HUES64 (cell line): ENCODE measurements around the gene MED26.

Experiments
- H3K27ac ChIP-seq: 2 replicates; pipeline ENCODE4 v1.7.0; 2013; ENCODE audit warnings: low read depth, low read length, inconsistent platforms
- H3K27me3 ChIP-seq: 2 replicates; pipeline ENCODE4 v1.6.1; 2013; ENCODE audit warnings: mild to moderate bottlenecking, low read length; ENCODE audit not compliant: insufficient read depth
- H3K36me3 ChIP-seq: 2 replicates; pipeline ENCODE4 v1.6.1; 2013; ENCODE audit warnings: mild to moderate bottlenecking, low read length; ENCODE audit not compliant: insufficient read depth
- H3K4me1 ChIP-seq: 2 replicates; pipeline ENCODE4 v1.6.1; 2013; ENCODE audit warnings: mild to moderate bottlenecking, low read length, moderate library complexity; ENCODE audit not compliant: insufficient read depth
- H3K4me3 ChIP-seq: 2 replicates; pipeline ENCODE4 v1.5.1; 2013; ENCODE audit warnings: mild to moderate bottlenecking, low read length, moderate library complexity
- H3K9ac ChIP-seq: 2 replicates; pipeline ENCODE4 v1.6.1; 2013; ENCODE audit warnings: mild to moderate bottlenecking, low read depth, low read length
- H3K9me3 ChIP-seq: 2 replicates; pipeline ENCODE4 v1.6.1; 2013; ENCODE audit warnings: low read depth, low read length; ENCODE audit not compliant: insufficient read depth
- WGBS: fragments of 150-250, 120-280 bp; methylation state at CpG from one replicate; pipeline ENCODE4 v1.1.7; 2013; ENCODE audit warnings: missing lambda C conversion rate; 5-methylcytosine and 5-hydroxymethylcytosine counted together

Gene MED26

DNA sequence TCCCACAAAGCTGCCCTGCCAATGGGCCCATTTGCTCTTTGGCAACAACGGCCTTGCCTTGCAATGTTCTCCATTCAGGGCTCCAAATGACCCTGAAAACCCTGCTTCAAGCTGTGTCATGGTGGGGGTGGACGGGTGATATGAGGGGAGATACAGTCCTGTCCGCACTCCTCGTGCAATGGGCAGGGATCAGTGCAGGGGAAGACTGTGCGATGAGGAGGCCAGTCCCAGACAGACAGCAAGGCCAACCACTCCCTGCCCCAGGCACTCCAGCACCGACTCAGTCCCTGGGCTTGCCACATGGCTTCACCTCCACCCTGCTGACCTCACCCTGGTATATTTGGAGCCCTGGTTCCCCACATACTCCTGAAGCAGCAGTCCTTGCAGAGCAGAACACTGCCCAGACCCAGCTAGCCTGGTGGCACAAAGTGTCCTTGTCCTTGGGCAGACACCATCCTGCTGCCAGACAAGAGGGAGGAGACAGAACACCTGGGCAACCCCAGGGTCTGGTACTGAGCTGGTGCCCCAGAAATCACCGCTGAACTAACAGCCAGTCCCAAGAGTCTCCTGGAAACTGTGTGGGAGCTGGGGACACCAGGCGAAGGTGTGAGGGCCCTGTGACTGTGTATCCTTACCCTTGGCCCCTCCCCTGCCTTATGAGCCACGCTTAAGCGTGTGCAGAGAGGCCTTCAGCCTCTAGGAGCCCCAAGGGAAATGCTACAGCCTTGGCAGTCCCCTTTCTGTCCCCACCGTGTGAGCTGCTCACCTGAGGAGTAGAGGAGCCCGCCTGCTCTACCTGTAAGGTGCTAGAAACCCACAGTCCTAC, 46.6 kb downstream of the MED26 start:
- no peak overlapping the region for H3K4me3 ChIP-seq
- H3K36me3 ChIP-seq = peaks cover 20% of the 10 kb centered on the region
- no peaks in the 10 kb centered on the region for H3K27me3 ChIP-seq
- WGBS = 89% methylated on average over 12 of the region's 12 CpGs
- H3K4me1 ChIP-seq = peaks cover 19% of the 10 kb centered on the region
- no peak overlapping the region for H3K27ac ChIP-seq
- H3K9ac ChIP-seq = no peak overlapping the region
- no peaks in the 10 kb centered on the region for H3K9me3 ChIP-seq

DNA sequence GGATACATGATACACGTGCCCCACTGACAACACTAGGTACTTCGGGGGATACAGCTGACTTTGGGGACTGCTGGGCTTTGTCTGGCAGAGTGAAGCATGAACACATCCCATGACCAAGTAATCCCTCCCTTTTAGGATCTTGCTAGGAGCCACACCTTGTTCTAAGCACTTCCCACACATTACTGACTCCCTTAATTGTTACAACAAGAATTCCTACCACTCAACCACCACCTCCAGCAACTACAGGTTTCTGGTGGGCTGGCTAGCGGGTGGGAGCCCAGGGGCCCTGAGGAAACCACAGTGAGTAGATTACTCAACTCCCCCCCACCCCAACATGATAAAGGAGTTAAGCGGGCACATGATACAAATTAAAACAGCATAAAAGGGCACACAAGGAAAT, 48.6 kb downstream of the MED26 start:
- peaks cover 6% of the 10 kb centered on the region for H3K4me1 ChIP-seq
- WGBS = 92% methylated on average over 4 of the region's 4 CpGs
- H3K9ac ChIP-seq = no peak overlapping the region
- no peaks in the 10 kb centered on the region for H3K27me3 ChIP-seq
- no peak overlapping the region for H3K27ac ChIP-seq
- peaks cover 38% of the 10 kb centered on the region for H3K36me3 ChIP-seq
- no peaks in the 10 kb centered on the region for H3K9me3 ChIP-seq
- H3K4me3 ChIP-seq = no peak overlapping the region

- Histone ChIP-seq H3K4me3 (no peak overlapping the region), H3K9ac (no peak overlapping the region; the same call in 1 of the 2 replicates), H3K4me1 (peaks cover 6% of the 10 kb centered on the region; the same call in 1 of the 2 replicates), H3K27ac (no peak overlapping the region), H3K9me3 (no peaks in the 10 kb centered on the region), H3K36me3 (peaks cover 40% of the 10 kb centered on the region), H3K27me3 (no peaks in the 10 kb centered on the region)
- WGBS = 92% methylated on average over 17 of the region's 17 CpGs
Measured at GRCh38 chr19:16577531-16577985, 50.4 kb downstream of the MED26 start.

DNA sequence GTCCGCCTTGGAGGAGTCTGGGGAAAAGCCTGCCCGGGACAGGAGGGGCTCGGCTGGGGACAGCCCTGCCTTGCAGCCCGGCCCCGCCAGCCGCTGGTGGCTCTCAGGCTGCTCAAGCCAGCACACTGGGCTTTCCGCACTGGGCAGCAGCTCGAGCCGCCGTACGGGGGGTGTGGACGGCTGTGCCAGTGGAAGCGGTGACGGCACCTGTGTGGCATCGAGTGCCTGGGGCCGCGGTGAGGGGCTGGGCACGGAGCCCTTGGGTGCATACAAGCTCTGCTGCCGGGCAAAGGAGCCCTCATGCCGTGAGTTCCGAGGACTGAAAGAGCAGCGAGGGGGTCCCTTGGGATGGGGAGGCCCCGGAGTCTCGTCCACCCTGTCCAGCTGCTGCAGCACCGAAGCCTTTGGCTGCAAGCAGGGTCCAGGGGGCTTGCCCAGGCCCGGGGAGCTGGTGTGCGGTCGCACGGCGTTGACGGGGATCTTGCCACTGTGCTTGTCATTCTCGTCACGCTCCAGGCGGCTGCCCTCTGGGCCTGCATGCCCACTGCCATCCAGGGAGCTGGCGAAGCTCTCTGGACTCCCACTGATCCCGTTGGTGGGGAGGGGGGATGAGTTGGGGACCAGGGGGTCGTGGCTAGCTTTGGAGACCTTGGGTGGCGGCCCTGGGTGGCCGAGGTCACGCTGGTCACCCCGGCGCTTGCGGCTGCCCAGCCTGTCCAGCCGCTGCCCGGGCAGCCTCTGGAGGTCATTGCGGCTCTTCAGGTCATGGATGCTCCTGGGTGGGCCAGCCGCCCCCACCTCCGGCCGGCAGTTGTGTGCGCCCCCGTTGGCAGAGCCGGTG, 51.1 kb downstream of the MED26 start:
- no peak overlapping the region for H3K4me3 ChIP-seq
- no peak overlapping the region for H3K9ac ChIP-seq
- no peaks in the 10 kb centered on the region for H3K27me3 ChIP-seq
- H3K36me3 ChIP-seq = peaks cover 40% of the 10 kb centered on the region
- peaks cover 6% of the 10 kb centered on the region; the same call in 1 of the 2 replicates for H3K4me1 ChIP-seq
- no peaks in the 10 kb centered on the region for H3K9me3 ChIP-seq
- WGBS = 95% methylated on average over 52 of the region's 52 CpGs
- H3K27ac ChIP-seq = no peak overlapping the region

GRCh38 chr19:16575861-16576689, 51.9 kb downstream of the MED26 start:
- no peaks in the 10 kb centered on the region for H3K9me3 ChIP-seq
- H3K27ac ChIP-seq = no peak overlapping the region
- WGBS = 96% methylated on average over 48 of the region's 48 CpGs
- H3K27me3 ChIP-seq = no peaks in the 10 kb centered on the region
- H3K4me3 ChIP-seq = no peak overlapping the region
- H3K36me3 ChIP-seq = peaks cover 40% of the 10 kb centered on the region
- no peak overlapping the region for H3K9ac ChIP-seq
- peaks cover 10% of the 10 kb centered on the region; the same call in 1 of the 2 replicates for H3K4me1 ChIP-seq

- Histone ChIP-seq H3K9me3 (no peaks in the 10 kb centered on the region), H3K27me3 (no peaks in the 10 kb centered on the region), H3K4me3 (no peak overlapping the region), H3K4me1 (peaks cover 12% of the 10 kb centered on the region; the same call in 1 of the 2 replicates), H3K9ac (no peak overlapping the region; the same call in 1 of the 2 replicates), H3K36me3 (peaks cover 40% of the 10 kb centered on the region), H3K27ac (no peak overlapping the region)
- WGBS = 93% methylated on average over 2 of the region's 2 CpGs
Measured at GRCh38 chr19:16575282-16575681, 52.7 kb downstream of the MED26 start.

GRCh38 chr19:16573925-16574324, 54.1 kb downstream of the MED26 start:
- peak overlapping the region; percentile 87 for H3K4me3 ChIP-seq
- H3K9ac ChIP-seq = no peak overlapping the region
- peaks cover 12% of the 10 kb centered on the region; the same call in 1 of the 2 replicates for H3K4me1 ChIP-seq
- no peaks in the 10 kb centered on the region for H3K9me3 ChIP-seq
- no peaks in the 10 kb centered on the region for H3K27me3 ChIP-seq
- H3K36me3 ChIP-seq = peaks cover 52% of the 10 kb centered on the region
- no peak overlapping the region for H3K27ac ChIP-seq

DNA sequence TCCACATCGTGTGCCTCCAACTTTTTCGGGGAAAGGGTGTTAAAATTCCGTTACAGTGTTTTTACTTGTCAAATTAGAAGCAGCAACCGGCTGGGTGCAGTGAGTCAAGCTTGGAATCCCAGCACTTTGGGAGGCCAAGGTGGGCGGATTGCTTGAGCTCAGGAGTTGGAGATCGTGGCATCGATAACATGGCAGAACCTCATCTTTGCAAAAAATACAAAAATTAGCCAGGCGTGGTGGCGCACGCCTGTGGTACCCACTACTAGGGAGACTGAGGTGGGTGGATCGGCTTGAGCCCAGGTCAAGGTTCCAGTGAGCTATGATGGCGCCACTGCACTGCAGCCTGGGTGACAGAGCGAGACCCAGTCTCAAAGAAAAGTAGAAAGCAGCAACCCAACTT, 54.7 kb downstream of the MED26 start:
- Histone ChIP-seq H3K4me3 (peak overlapping the region; percentile 87), H3K27ac (no peak overlapping the region), H3K9ac (peak overlapping the region; percentile 82), H3K9me3 (no peaks in the 10 kb centered on the region), H3K27me3 (no peaks in the 10 kb centered on the region), H3K36me3 (peaks cover 53% of the 10 kb centered on the region), H3K4me1 (peaks cover 12% of the 10 kb centered on the region; the same call in 1 of the 2 replicates)
- 67% methylated on average over 13 of the region's 13 CpGs for WGBS

DNA sequence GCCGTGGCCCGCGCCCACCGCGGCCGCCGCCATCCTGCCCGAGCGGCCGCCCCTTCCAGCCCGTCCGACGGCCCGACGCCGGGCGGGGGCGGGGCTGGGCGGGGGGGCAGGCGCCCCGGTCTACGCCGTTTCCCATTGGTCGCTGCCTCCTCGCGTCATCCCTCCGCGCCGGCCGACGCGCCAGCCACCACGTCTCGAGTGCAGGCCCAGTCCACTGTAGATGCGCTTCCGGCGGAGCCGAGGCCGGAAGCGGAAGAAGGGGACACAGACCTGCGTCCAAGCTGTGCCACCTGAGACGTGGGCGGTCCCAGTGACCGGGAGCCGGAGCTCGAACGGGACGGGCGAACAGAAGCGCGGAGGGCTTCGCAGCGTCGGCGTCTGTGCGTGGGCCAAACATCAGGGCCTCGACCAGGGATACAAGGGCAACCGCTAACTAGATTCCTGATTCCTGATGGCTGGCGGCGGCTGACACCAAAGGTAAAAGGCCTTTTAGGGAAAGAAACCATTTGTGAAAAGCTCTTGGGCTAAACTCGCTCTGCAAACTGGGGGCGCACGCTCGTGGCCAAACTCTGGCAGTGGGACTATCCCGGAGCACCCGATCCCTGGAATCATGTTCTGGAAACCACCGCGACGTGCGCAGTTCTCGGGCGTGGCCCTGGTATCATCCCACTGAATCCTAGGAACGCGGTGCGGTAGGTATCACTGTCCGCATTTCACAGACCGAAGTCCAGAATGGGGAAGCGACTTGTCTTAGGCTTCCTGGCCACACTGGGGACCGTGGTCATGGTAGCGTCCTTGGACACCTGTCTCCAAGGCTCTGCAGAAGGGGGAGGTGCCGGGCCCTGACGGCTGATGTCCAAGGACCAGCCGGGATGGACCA, 55.4 kb downstream of the MED26 start, which contains the start of gene SLC35E1:
TSS of gene SLC35E1 (minus strand) at position 84 of the 880 bp plus-strand sequence. CDS start at position 33, 51 bp downstream.
- peaks cover 52% of the 10 kb centered on the region for H3K36me3 ChIP-seq
- no peaks in the 10 kb centered on the region for H3K27me3 ChIP-seq
- H3K27ac ChIP-seq = peak within 1 kb of the TSS; percentile 65; the same call in 1 of the 2 replicates
- WGBS = under 1% methylated on average over 83 of the region's 83 CpGs
- H3K4me1 ChIP-seq = peaks cover 12% of the 10 kb centered on the region; the same call in 1 of the 2 replicates
- peak within 1 kb of the TSS; percentile 92 for H3K9ac ChIP-seq
- no peaks in the 10 kb centered on the region for H3K9me3 ChIP-seq
- peak within 1 kb of the TSS; percentile 98 for H3K4me3 ChIP-seq
